ENCODE measurements around the gene TGM5. TPM values are rescaled to one million over a fixed set of nuclear protein-coding genes. Genes with fewer than 3 reads are reported as not detected.
"Not testable (repeated sequence)": the region's sequence is repeated elsewhere in the genome, so short reads cannot be mapped to it uniquely, and the experiment has no call there.

Gene TGM5
- total RNA-seq, 1 donor from 2014 or later, result 0.22 TPM

- Mint-ChIP-seq H3K4me3 (no peak overlapping the region), H3K9me3 (no peaks in the 10 kb centered on the region), H3K27me3 (peaks cover 34% of the 10 kb centered on the region), H3K27ac (no peak overlapping the region), H3K36me3 (no peaks in the 10 kb centered on the region), H3K4me1 (ENCODE audit: unreplicated experiment) (no peaks in the 10 kb centered on the region)
- TF ChIP-seq, protein P1, sequence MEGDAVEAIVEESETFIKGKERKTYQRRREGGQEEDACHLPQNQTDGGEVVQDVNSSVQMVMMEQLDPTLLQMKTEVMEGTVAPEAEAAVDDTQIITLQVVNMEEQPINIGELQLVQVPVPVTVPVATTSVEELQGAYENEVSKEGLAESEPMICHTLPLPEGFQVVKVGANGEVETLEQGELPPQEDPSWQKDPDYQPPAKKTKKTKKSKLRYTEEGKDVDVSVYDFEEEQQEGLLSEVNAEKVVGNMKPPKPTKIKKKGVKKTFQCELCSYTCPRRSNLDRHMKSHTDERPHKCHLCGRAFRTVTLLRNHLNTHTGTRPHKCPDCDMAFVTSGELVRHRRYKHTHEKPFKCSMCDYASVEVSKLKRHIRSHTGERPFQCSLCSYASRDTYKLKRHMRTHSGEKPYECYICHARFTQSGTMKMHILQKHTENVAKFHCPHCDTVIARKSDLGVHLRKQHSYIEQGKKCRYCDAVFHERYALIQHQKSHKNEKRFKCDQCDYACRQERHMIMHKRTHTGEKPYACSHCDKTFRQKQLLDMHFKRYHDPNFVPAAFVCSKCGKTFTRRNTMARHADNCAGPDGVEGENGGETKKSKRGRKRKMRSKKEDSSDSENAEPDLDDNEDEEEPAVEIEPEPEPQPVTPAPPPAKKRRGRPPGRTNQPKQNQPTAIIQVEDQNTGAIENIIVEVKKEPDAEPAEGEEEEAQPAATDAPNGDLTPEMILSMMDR (conservative IDR thresholded peaks at IDR 0.05), result no peak
- peak; percentile 48 for DNase-seq (ENCODE audit: extremely low spot score, unreplicated experiment)
Measured at GRCh38 chr15:43275740-43276562, 9.2 kb upstream of the TGM5 start.

DNA sequence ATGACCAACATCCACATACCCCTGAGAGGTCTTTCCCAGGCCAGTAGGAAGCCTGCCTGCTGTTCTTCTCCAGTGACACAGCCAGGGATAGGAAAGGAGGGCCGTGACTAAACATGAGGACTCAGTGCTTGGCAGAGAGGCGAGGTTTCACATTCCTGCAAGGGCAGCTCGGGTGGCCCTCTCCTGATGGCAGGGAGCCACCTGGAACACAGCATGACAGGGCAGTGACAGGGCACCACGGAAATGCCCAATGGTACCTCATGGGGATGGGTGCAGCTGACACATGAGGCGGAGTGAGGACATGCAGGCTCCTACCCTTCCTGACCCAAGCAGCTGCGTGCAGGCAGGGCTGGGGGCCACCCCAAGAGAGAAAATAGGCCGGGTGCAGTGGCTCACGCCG is 7.4 kb upstream of the TGM5 start:
- TF ChIP-seq, protein P1 (conservative IDR thresholded peaks at IDR 0.05), result no peak
- DNase-seq (ENCODE audit: extremely low spot score, unreplicated experiment), result peak; percentile 50
- Mint-ChIP-seq H3K27ac (no peak overlapping the region), H3K4me1 (ENCODE audit: unreplicated experiment) (no peaks in the 10 kb centered on the region), H3K4me3 (no peak overlapping the region), H3K9me3 (no peaks in the 10 kb centered on the region), H3K36me3 (no peaks in the 10 kb centered on the region), H3K27me3 (peaks cover 41% of the 10 kb centered on the region)

DNA sequence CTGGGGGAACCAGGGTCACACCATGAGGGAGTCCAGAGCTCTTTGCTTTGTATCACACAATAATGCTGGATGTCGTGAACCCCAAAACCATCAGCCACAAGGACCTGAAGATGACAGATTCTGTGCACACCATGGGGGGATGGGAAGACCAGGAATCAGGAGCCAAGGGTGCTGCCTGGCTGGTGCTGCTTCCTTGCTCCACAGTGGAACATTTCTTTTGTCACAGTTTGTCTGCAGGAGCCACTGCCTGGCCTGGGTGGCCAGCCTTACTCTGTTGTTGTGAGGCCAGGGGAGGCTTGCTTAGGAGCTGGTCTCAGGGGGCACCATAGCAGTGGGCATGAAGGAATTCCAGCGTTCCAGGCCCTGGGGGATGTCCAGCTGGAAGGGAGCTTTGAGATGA is 6.5 kb upstream of the TGM5 start:
- TF ChIP-seq, protein P1 (conservative IDR thresholded peaks at IDR 0.05), result no peak
- no peaks in the 10 kb centered on the region for H3K9me3 Mint-ChIP-seq
- no peaks in the 10 kb centered on the region for H3K36me3 Mint-ChIP-seq

DNA sequence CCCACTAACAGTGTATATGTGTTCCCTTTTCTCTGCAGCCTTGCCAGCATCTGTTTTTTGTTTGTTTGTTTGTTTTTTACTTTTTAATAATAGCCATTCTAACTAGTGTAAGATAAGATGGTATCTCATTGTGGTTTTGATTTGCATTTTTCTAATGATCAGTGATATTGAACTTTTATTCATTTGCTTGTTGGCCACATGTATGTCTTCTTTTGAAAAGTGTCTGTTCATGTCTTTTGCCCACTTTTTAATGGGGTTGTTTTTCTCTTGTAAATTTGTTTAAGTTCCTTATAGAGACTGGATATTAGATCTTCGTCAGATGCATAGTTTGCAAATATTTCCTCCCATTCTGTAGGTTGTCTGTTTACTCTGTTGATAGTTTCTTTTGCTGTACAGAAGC is 5.2 kb upstream of the TGM5 start:
- not testable (repeated sequence) for H3K36me3 Mint-ChIP-seq; DNase-seq (ENCODE audit: extremely low spot score, unreplicated experiment); H3K4me1 Mint-ChIP-seq (ENCODE audit: unreplicated experiment); H3K9me3 Mint-ChIP-seq; H3K27ac Mint-ChIP-seq; H3K4me3 Mint-ChIP-seq
- H3K27me3 Mint-ChIP-seq, result peaks cover 51% of the 10 kb centered on the region

More for the DNA sequence above, 6.5 kb upstream of the TGM5 start:
- Mint-ChIP-seq H3K4me1 (ENCODE audit: unreplicated experiment) (no peaks in the 10 kb centered on the region), H3K27me3 (peaks cover 44% of the 10 kb centered on the region), H3K4me3 (no peak overlapping the region), H3K27ac (no peak overlapping the region)
- DNase-seq (ENCODE audit: extremely low spot score, unreplicated experiment), result peak; percentile 29

- TF ChIP-seq, protein P1 (conservative IDR thresholded peaks at IDR 0.05), result no peak
- no peaks in the 10 kb centered on the region for H3K9me3 Mint-ChIP-seq
- H3K27me3 Mint-ChIP-seq, result peaks cover 52% of the 10 kb centered on the region
- H3K36me3 Mint-ChIP-seq, result no peaks in the 10 kb centered on the region
- no peaks in the 10 kb centered on the region for H3K4me1 Mint-ChIP-seq (ENCODE audit: unreplicated experiment)
- DNase-seq (ENCODE audit: extremely low spot score, unreplicated experiment), result peak; percentile 40
- no peak overlapping the region for H3K27ac Mint-ChIP-seq
- H3K4me3 Mint-ChIP-seq, result no peak overlapping the region
Measured at GRCh38 chr15:43270676-43271306, 4.1 kb upstream of the TGM5 start.

DNA sequence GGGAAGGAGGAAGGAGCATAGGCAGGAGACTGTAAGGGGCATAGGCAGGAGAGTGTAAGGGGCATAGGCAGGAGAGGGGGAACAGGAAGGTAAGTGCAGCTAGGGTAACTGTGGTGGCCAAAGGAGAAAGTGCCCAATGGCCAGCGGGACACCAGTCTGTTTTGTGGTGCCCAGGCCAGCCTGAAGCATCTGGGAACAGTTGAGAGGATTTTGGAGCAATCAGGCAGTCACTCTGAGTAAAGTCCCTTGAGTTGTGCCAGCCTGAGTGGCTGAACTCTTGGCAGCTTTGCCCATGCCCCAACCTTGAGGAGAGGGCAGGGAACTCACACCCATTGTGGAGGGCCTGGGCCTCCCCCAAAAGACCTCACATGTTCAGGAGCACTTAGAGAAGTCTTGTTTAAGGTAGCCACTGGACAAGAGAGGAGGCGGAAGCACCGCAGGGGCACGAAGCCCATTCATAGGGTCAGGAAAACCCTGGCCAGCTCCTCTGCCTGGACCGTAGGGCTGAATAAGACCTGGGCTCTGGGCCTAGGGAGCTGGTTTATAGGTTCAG is 3.5 kb upstream of the TGM5 start:
- Mint-ChIP-seq H3K36me3 (no peaks in the 10 kb centered on the region), H3K4me1 (ENCODE audit: unreplicated experiment) (no peaks in the 10 kb centered on the region), H3K9me3 (no peaks in the 10 kb centered on the region), H3K27me3 (peaks cover 53% of the 10 kb centered on the region), H3K4me3 (no peak overlapping the region), H3K27ac (no peak overlapping the region)
- DNase-seq (ENCODE audit: extremely low spot score, unreplicated experiment), result no peak
- TF ChIP-seq, protein P1 (conservative IDR thresholded peaks at IDR 0.05), result no peak

All from type B pancreatic cell (in vitro differentiated cells).